HCT116 (cell line): ENCODE data around the gene MGST2. TPM values are rescaled to one million over a fixed set of nuclear protein-coding genes. Genes with fewer than 3 reads are reported as not detected.

Source experiments
- ATAC-seq: fragments of 200-7000 bp; cut with Tn5 transposase; 2 replicates; pipeline ENCODE4 v1.9.1; 2020; ENCODE audit warnings: mild to moderate bottlenecking, moderate library complexity
- BruUV-seq: library from RNA; stranded (reverse); fragments of 400-500 nt; replicated peaks from 2 replicates; lab custom pipeline; 2021; lab: Mats Ljungman, UMichigan
- CTCF ChIA-PET: fragments of 300-600 bp; sonication (Branson Sonifier 250); formaldehyde crosslinking; loops from one replicate; lab custom pipeline; 2021; ENCODE audit warnings: antibody characterized with exemption; lab: Charles Lee
- POLR2A ChIA-PET: fragments of 300-600, 350-600 bp; sonication (Branson Sonifier 250); formaldehyde crosslinking; loops from one replicate; lab custom pipeline; 2021; ENCODE audit warnings: antibody characterized with exemption; lab: Charles Lee
- RAD21 ChIA-PET, 2 experiments: fragments of 300-600 bp; sonication (Branson Sonifier 250); formaldehyde crosslinking; loops; one replicate each; lab custom pipeline; 2023; ENCODE audit warnings: low total read pairs in 2 of 2; ENCODE audit not compliant: uncharacterized antibody in 2 of 2, unreplicated experiment in 2 of 2, low non-redundant PET in 1 of 2; lab: Charles Lee
- DNase-seq: peaks from one replicate; pipeline ENCODE4 v3.0.0-alpha.2; 2010; ENCODE audit warnings: low read depth, low spot score
- H2AFZ ChIP-seq: fragments of 200-600 bp; shearing (Covaris generic), sonication (generic); 2 replicates; pipeline ENCODE4 v1.6.1; 2017; ENCODE audit warnings: low read depth, mixed run types, mixed read lengths, antibody characterized with exemption, low read length; ENCODE audit not compliant: poor library complexity, severe bottlenecking
- H3K27ac ChIP-seq: 2 replicates; pipeline ENCODE4 v1.5.1; 2012; ENCODE audit warnings: low read depth, low read length
- H3K27me3 ChIP-seq: fragments of 200-600 bp; sonication (generic); 2 replicates; pipeline ENCODE4 v1.6.1; 2016; ENCODE audit warnings: mixed run types, low read length, mixed read lengths; ENCODE audit not compliant: insufficient read depth
- H3K36me3 ChIP-seq, 2 experiments: fragments of 200-500 bp in 1 of 2; fragments of 200-600 bp in 1 of 2; sonication (Bioruptor generic) in 1 of 2; sonication (generic) in 1 of 2; 2 replicates each; pipeline versions ENCODE4 v1.5.1 to v1.6.1; 2014 to 2016; ENCODE audit warnings: low read length in 2 of 2, inconsistent platforms in 1 of 2, mixed read lengths in 1 of 2, mixed run types in 1 of 2; ENCODE audit not compliant: insufficient read depth in 2 of 2, control insufficient read depth in 1 of 2
- H3K4me1 ChIP-seq, 2 experiments: fragments of 200-600 bp in 1 of 2; sonication (generic) in 1 of 2; 2 replicates each; pipeline versions ENCODE4 v1.5.1 to v1.6.1; 2012 to 2017; ENCODE audit warnings: low read length in 2 of 2, inconsistent platforms in 1 of 2, mild to moderate bottlenecking in 1 of 2, mixed read lengths in 1 of 2, mixed run types in 1 of 2, moderate library complexity in 1 of 2; ENCODE audit not compliant: insufficient read depth in 2 of 2, control insufficient read depth in 1 of 2
- H3K4me2 ChIP-seq: fragments of 200-600 bp; sonication (generic); 2 replicates; pipeline ENCODE4 v1.6.1; 2017; ENCODE audit warnings: mixed run types, low read length, mixed read lengths
- H3K4me3 ChIP-seq, 2 experiments: fragments of 200-600 bp in 1 of 2; sonication (generic) in 1 of 2; replicated peaks in 1 of 2; 2 replicates each; pipeline ENCODE4 v1.5.1; 2011 to 2016; ENCODE audit warnings: low read length in 2 of 2, control low read depth in 1 of 2, low read depth in 1 of 2, mild to moderate bottlenecking in 1 of 2, mixed read lengths in 1 of 2, mixed run types in 1 of 2
- H3K79me2 ChIP-seq: fragments of 200-600 bp; sonication (generic); 2 replicates; pipeline ENCODE4 v1.6.1; 2017; ENCODE audit warnings: mild to moderate bottlenecking, mixed run types, low read length, moderate library complexity, mixed read lengths; ENCODE audit not compliant: insufficient read depth
- H3K9ac ChIP-seq: fragments of 200-600 bp; sonication (generic); 2 replicates; pipeline ENCODE4 v1.6.1; 2016; ENCODE audit warnings: low read length, mixed read lengths
- H3K9me2 ChIP-seq: fragments of 200-600 bp; sonication (generic), shearing (Covaris generic); 2 replicates; pipeline ENCODE4 v1.6.1; 2017; ENCODE audit warnings: mixed run types, mild to moderate bottlenecking, moderate library complexity; ENCODE audit not compliant: insufficient read depth
- H3K9me3 ChIP-seq, 2 experiments: fragments of 200-500 bp in 1 of 2; fragments of 200-600 bp in 1 of 2; sonication (Bioruptor generic) in 1 of 2; sonication (generic) in 1 of 2; 2 replicates each; pipeline ENCODE4 v1.6.1; 2014 to 2017; ENCODE audit warnings: low read length in 2 of 2, mixed read lengths in 2 of 2, inconsistent platforms in 1 of 2, low read depth in 1 of 2, mild to moderate bottlenecking in 1 of 2, mixed run types in 1 of 2, moderate library complexity in 1 of 2; ENCODE audit not compliant: control insufficient read depth in 1 of 2, insufficient read depth in 1 of 2
- H4K20me1 ChIP-seq: fragments of 200-600 bp; sonication (generic), shearing (Covaris generic); 2 replicates; pipeline ENCODE4 v1.6.1; 2017; ENCODE audit warnings: mixed run types, mild to moderate bottlenecking, moderate library complexity; ENCODE audit not compliant: insufficient read depth
- ATF3 ChIP-seq: IDR thresholded peaks from 2 replicates; pipeline ENCODE4 v1.6.1; 2012
- CBX3 ChIP-seq: IDR thresholded peaks from 2 replicates; pipeline ENCODE4 v1.6.1; 2012; ENCODE audit warnings: low read depth
- EGR1 ChIP-seq: IDR thresholded peaks from 2 replicates; pipeline ENCODE4 v1.6.1; 2012; ENCODE audit warnings: low read depth
- EZH2 ChIP-seq: fragments of 200-600 bp; sonication (generic); IDR thresholded peaks from 2 replicates; pipeline ENCODE4 v1.6.1; 2017; ENCODE audit warnings: antibody characterized with exemption, mixed run types
- EZH2phosphoT487 ChIP-seq: fragments of 200-600 bp; IDR thresholded peaks from 2 replicates; pipeline ENCODE4 v1.6.1; 2018; ENCODE audit warnings: antibody characterized with exemption, borderline replicate concordance
- FOSL1 ChIP-seq: IDR thresholded peaks from 2 replicates; pipeline ENCODE4 v1.6.1; 2012; ENCODE audit warnings: low read depth
- JUND ChIP-seq: IDR thresholded peaks from 2 replicates; pipeline ENCODE4 v1.6.1; 2012
- MAX ChIP-seq: IDR thresholded peaks from 2 replicates; pipeline ENCODE4 v1.6.1; 2012
- POLR2A ChIP-seq: IDR thresholded peaks from 2 replicates; pipeline ENCODE4 v1.7.0; 2011; ENCODE audit warnings: borderline replicate concordance; ENCODE audit not compliant: insufficient read depth, insufficient read length; ENCODE audit errors: extremely low read depth
- POLR2AphosphoS5 ChIP-seq: IDR thresholded peaks from 2 replicates; pipeline ENCODE4 v1.6.1; 2011; ENCODE audit warnings: mild to moderate bottlenecking, low read depth, low read length, moderate library complexity
- REST ChIP-seq: IDR thresholded peaks from 2 replicates; pipeline ENCODE4 v1.6.1; 2012; ENCODE audit warnings: low read depth
- SP1 ChIP-seq: IDR thresholded peaks from 2 replicates; pipeline ENCODE4 v1.6.1; 2012; ENCODE audit warnings: low read depth
- SRF ChIP-seq: IDR thresholded peaks from 2 replicates; pipeline ENCODE4 v1.6.1; 2012; ENCODE audit warnings: low read depth
- TCF7L2 ChIP-seq: IDR thresholded peaks from 2 replicates; pipeline ENCODE4 v1.7.0; 2011; ENCODE audit warnings: borderline replicate concordance, inconsistent platforms; ENCODE audit not compliant: insufficient read depth, insufficient read length; ENCODE audit errors: extremely low read depth
- ZNF274 ChIP-seq: fragments of 200-500 bp; sonication (Bioruptor generic); IDR thresholded peaks from 2 replicates; pipeline ENCODE4 v1.6.1; 2014; ENCODE audit warnings: mild to moderate bottlenecking, low read depth, low read length, inconsistent platforms
- intact Hi-C: fragments of 100-400 bp; cut with micrococcal nuclease; formaldehyde crosslinking; loops from 2 replicates; pipeline ENCODE4 v1.10.0; 2022
- total RNA-seq: library from RNA; stranded (reverse); gene quantifications from one replicate; pipeline ENCODE4 v1.2.1, GENCODE V29; 2021; ENCODE audit not compliant: unreplicated experiment
- TF ChIP-seq, protein P1 (sequence below), 3 experiments: fragments of 200-600 bp in 1 of 3; sonication (generic) in 1 of 3; IDR thresholded peaks in 2 of 3; conservative IDR thresholded peaks in 1 of 3; 2 replicates each; pipeline ENCODE4 v1.5.1; 2012 to 2017; ENCODE audit warnings: low read depth in 2 of 3, low read length in 2 of 3, antibody characterized with exemption in 1 of 3, borderline replicate concordance in 1 of 3, control low read depth in 1 of 3, mild to moderate bottlenecking in 1 of 3, mixed read lengths in 1 of 3, mixed run types in 1 of 3, moderate library complexity in 1 of 3; ENCODE audit not compliant: insufficient read depth in 1 of 3

The MGST2 gene
- total RNA-seq, 1 experiment from 2014 or later: 24.3 TPM

- no peaks in the 10 kb centered on the region for H3K9me2 ChIP-seq
- H3K4me1 ChIP-seq: peaks cover 9 to 23% of the 10 kb centered on the region in 2 experiments; a peak in 3 of 4 replicates
- H3K4me2 ChIP-seq: no peak overlapping the region
- H3K36me3 ChIP-seq: no peaks in the 10 kb centered on the region
- no peak overlapping the region for H3K4me3 ChIP-seq
- TF ChIP-seq ATF3 (no peak), JUND (no peak), SP1 (no peak), POLR2A (no peak), MAX (no peak), FOSL1 (no peak), ZNF274 (no peak), REST (no peak), POLR2AphosphoS5 (no peak), EZH2phosphoT487 (no peak), EZH2 (no peak), TCF7L2 (no peak), CBX3 (no peak), EGR1 (no peak), SRF (no peak)
- TF ChIP-seq, protein P1, sequence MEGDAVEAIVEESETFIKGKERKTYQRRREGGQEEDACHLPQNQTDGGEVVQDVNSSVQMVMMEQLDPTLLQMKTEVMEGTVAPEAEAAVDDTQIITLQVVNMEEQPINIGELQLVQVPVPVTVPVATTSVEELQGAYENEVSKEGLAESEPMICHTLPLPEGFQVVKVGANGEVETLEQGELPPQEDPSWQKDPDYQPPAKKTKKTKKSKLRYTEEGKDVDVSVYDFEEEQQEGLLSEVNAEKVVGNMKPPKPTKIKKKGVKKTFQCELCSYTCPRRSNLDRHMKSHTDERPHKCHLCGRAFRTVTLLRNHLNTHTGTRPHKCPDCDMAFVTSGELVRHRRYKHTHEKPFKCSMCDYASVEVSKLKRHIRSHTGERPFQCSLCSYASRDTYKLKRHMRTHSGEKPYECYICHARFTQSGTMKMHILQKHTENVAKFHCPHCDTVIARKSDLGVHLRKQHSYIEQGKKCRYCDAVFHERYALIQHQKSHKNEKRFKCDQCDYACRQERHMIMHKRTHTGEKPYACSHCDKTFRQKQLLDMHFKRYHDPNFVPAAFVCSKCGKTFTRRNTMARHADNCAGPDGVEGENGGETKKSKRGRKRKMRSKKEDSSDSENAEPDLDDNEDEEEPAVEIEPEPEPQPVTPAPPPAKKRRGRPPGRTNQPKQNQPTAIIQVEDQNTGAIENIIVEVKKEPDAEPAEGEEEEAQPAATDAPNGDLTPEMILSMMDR (IDR thresholded peaks at IDR 0.05 in 2 of 3, conservative IDR thresholded peaks at IDR 0.05 in 1 of 3; ENCODE audit: borderline replicate concordance in 1 of 3, insufficient read depth in 1 of 3, low read depth in 2 of 3, low read length in 2 of 3): no peak
- H3K9me3 ChIP-seq: no peaks in the 10 kb centered on the region
- ATAC-seq: no peak
- no peaks in the 10 kb centered on the region for H3K79me2 ChIP-seq
- no TSS peak for BruUV-seq
- no peak for DNase-seq
- ChIA-PET RAD21 (no interaction called here), POLR2A (no interaction called here), CTCF (no interaction called here)
- H3K9ac ChIP-seq: no peak overlapping the region
- no peak overlapping the region for H2AFZ ChIP-seq
- H3K27ac ChIP-seq: no peak overlapping the region
- no peaks in the 10 kb centered on the region for H3K27me3 ChIP-seq
- H4K20me1 ChIP-seq: no peaks in the 10 kb centered on the region
- intact Hi-C loops: no loop called here
Measured at GRCh38 chr4:139668658-139669201, 3.1 kb downstream of the MGST2 start.
